Limb (tissue), 2 donors: Measurements from ENCODE around the gene STRA8.

Experiments used
- DNase-seq, 2 donors: peaks; one replicate each; pipeline ENCODE4 v3.0.0-alpha.2; 2016; ENCODE audit errors: extremely low spot score in 2 of 2

STRA8 gene

DNA sequence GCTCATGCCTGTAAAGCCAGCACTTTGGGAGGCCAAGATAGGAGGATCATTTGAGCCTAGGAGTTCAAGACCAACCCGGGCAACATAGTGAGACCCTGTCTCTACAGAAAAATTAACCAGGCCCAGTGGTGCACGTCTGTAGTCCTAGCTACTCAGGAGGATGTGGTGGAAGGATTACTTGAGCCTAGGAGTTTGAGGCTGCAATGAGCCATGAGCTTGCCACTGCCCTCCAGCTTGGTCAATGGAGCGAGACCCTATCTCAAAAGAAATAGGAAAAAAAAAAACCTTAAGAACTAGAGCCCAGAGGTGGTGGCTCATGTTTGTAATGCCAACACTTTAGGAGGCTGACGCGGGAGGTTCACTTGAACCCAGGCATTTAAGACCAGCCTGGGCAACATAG lies 2.2 kb downstream of the STRA8 start:
- no peak for DNase-seq

DNA sequence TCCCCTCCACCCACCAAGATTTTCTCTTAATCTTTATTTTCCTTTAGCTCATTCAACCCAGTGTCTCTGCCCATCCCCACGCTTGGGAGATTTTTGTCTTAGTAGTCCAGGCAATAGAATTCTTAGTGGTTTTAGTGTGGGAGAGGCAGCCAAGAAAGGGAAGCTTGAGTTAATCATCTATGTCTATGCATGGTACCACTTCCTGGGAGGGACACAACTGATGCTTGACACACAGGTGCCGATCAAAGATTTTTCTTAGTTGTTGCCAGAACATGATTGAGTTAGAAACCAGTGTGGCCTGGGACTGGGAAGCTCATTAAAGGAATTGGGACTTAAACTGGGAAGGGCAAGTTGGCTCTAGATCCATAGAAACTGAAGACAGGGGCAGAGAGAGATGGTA lies 3.1 kb downstream of the STRA8 start:
- no peak for DNase-seq

DNA sequence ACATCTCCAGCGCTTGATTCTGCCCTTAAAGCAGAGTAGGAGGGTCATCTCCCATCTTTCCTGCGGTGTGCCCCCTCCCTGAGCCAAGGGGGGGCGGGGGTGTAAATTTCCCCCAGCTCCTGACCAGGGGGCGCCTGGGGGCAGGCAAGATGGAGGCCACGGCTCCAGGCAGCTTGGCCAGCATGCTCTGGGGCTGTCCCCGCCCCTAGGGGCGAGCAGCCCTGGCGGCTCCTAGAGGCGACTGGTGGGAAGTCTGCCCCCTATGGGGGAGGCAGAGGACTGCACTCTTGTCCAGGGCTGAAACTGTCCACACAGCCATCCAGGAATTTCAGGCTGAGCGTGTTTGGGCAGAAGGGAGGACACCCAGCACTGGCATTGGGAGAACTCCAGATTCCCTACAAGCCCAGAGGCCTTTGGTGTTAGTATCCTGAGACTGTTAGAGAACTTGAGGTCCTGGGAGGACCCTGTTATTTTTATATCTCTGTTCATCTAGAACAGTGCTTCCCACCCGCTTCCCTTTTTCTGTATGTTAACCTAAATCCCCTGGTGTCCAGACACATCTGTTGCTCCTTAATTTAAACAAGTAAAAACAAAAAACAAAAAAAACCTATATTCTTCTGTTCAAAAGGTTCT lies 4.6 kb downstream of the STRA8 start:
- no peak for DNase-seq

DNA sequence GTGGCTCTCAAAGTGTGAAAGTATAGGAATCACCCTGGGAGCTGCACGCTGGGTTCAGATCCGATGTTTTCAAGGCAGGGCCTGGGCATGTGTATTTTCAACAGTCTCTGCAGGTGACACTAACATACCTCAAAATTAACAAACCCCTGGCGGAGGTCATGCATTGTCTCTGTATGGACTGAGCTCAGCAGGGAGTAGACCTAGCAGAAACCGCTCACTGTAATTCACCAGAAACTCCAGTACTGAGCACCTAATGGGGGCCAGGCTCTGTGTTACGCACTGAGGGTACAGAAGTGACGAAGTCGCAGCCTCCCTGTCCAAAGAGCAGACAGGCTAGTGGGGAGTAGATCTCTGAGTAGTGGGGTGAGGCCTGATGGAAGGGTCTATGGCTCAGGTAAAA lies 5.6 kb downstream of the STRA8 start:
- DNase-seq: no peak

DNA sequence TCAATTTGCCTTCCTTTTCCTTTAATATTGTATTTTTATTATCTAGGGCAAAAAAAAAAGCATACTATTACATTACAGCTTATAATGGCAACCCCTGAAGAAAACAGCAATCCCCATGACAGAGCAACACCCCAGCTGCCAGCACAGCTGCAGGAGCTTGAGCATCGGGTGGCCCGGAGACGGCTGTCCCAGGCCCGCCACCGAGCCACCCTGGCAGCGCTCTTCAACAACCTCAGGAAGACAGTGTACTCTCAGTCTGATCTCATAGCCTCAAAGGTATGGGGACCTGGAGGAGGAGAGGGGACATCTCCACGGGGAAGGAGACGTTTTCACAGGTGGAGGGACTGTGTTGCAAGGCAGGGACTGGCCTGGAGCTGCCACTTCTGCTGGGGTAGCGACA lies 6.8 kb downstream of the STRA8 start:
- no peak for DNase-seq

DNA sequence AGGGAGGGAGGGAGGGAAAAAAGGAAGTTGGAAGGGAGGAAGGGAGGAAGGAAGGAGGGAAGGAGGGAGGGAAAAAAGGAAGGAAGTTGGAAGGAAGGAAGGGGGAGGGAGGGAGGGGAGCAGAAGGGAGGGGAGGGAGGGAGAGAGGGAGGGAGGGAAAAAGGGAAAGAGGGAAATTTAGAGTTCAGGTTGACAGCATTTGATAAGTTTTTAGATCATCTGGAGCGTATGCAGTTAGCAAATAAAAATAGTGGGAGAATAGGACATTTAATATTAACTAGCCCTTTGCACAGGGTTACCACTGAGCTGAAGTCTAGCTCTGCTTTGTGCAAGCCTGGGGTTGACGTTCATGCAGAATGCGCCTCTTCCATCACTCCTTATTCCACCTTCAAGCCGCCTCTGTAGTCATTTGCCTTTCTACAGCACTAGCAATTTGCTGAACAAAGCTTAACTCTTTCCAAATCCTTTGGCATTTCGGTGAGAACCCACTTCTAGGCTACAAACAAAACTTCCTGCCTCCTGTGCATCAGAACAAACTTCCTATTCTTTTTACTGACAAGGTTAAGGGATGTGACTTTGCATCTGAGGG lies 8.6 kb downstream of the STRA8 start:
- DNase-seq: no peak

DNA sequence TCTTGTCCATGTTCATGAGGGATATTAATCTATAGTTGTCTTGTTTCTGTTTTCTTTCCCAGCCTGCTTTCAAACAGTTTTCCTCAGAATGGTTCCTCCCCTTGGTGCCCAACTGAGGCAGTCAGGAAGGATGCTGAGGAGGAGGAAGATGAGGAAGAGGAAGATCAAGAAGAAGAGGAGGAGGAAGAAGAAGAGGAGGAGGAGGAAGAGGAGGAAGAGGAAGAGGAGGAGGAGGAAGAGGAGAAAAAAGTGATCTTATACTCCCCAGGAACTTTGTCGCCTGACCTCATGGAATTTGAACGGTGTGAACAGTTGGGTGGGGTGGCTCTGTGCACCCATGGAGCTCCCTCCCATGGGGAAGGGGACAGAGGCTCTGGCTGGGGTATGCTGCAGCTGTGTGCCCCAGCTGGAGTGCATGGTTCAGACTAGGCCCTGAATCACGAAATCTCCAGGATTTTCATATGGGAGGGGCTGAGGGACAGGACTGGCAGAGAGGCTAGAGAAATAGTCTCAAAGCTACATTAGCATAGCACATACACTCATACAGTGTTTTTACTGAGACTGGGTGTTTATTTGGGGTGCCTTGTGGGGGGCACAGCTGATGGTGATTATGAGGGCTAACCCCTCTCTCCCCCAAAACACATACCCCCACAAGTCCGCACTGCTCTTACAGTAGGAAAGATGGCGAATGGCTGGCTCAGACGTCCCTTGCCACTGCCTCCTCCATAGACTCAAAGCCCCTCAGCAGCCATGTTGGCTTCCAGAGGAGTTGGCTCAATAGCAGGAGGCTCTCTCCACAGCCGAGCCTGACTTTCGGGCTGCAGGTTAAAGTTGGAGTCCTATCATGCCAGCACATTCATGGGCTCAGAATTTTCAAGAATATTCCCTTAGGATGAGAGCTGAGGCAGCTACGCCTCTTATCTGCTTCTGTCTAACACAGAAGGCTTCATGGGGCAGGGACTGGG lies 11.9 kb downstream of the STRA8 start:
- DNase-seq: no peak

DNA sequence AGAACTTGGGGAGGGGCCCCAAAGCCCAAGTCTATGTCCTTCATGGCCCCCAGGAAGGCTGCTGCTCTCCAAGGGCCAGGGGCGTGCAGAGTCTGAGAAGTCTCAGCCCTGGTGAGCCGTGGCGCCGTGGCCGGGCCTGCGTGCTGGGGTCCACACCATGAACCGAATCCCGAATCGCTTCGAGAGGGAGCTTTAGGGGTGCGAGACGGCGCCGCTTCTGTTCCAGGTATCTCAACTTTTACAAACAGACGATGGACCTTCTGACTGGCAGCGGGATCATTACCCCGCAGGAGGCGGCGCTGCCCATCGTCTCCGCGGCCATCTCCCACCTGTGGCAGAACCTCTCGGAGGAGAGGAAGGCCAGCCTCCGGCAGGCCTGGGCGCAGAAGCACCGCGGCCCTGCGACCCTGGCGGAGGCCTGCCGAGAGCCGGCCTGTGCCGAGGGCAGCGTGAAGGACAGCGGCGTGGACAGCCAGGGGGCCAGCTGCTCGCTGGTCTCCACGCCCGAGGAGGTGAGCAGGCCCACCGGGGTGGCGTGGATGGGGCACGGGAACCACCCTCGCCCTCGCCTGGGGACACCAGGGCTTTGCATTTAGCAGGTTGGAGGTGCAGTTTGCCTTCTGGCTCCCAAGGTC lies 12.7 kb downstream of the STRA8 start:
- DNase-seq: no peak

DNA sequence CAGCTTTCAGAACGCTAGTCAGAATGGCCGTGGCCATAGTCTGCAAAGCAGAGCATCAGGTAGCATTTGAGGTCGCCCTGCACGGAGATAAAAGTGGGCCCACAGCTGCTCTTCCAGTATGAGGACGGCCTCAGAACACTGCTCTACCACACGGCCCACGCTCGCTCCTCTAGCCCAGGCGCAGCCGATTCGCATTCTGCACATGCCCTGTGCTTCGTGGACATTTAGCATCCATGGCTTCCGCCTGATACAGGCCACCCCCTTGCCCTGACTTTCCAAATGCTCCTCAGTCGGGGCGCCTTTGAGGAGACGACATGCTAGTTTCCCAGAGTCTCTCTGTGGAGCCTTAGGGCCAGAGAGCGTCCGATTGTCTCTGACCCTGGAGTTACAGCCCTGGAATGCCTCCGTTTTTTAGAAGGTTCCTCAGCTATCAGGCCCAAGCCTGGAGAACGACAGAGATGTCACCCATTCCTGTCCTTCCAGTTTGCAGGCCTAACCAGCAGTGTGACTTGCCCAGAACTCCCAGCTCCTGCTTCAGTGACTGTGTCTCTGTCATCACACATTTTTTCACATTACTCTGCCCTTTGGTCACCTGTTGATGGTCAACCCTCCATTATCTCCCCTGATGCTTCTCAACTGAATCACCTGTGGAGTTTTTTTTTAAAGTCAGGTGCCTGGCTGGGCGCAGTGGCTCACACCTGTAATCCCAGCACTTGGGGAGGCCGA lies 14.3 kb downstream of the STRA8 start:
- no peak for DNase-seq

DNA sequence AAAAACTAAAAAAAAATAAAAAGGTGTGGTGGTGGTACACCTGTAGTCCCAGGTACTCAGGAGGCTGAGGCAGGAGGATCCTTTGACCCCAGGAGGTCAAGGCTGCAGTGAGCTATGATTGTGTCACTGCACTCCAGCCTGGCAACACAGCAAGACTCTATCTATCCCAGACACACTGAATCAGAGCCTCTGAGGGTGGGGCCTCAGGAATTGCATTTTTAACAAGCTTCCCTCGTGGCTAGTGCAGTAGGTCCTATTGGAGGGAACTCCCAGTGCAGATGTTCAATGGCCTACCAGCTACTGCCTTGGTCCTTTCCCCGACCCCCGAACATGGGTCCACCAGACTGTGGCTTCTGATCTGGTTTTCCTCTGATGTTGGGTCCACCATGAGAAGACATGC lies 14.9 kb downstream of the STRA8 start:
- no peak for DNase-seq

DNA sequence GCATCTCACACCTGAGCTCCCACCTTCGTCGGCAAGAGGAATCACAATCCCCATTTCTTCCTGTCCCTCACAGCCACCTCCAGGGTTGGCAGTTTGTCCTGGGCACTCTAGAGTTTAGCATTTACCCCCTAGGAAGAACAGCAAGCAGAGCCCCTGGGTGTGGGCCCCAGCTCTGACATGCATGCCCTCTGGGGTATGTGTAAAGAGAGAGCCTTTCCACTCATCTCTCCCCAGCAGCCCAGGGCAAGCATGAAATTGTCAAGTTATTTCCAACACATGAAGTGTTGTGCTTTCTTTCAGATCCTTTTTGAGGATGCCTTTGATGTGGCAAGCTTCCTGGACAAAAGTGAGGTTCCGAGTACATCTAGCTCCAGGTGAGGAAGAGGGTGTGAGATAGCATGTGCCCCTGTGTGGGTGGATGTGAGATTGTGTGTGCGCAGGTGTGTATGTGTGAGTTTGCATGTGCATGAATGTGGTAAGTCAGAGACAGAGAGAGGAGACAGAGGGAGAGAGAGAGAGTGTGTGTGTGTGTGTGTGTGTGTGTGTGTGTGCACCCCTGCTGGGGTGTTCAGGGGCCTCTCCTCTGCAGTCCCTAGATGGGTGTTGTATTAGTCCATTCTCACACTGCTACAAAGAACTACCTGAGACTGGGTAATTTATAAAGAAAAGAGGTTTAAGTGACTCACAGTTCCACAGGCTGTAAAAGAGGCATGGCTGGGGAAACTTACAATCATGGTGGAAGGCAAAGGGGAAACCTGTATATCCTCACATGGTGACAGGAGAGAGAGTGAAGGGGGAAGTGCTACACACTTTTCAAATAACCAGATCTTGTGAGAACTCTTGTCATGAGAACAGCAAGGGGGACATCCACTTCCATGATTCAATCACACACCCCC lies 18.1 kb downstream of the STRA8 start:
- DNase-seq: no peak

DNA sequence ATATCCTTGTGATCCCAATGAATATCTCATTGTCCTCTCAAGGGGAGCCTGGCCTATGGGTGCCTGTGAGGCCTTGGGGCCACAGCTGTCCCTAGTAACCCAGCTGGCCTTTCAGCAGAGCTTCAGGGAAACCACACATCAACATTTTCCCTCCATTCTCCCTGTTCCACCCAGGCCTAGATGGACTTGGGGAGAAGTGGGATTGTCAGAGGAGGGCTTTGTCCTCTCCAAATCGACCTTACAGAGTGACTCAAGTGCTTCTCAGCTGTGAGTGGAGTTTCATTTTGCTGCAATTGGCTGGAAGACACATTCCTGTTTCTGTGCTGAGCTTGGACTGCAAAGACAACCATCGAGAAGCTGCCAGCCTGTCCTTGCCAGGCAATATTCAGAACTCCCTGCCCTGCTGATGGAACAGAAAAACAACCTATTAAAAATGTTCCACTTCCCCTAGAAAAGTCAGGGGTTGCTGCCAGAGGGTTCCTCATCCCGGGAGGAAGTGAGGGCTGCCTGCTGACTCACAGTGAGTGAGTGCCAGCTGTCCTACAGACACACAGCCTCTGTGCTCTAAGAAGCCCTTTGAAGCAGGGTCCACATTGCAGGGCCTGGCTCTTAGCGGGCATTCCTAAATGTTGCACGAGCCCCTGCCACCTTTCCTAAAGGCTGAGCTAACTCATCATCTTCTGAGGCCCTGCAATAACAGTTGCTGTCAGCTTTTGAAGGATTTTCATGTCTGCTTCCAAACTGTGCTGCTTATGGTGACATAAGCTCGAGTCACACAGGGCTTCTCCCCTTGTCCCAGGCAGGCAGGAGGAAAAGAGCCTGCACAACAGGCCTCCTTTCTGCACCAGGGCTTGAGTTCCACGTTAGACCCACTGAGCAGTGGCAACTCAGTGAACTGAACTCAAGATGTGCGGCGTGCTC lies 20.5 kb downstream of the STRA8 start:
- peak; percentile 41 to 56 for DNase-seq

DNA sequence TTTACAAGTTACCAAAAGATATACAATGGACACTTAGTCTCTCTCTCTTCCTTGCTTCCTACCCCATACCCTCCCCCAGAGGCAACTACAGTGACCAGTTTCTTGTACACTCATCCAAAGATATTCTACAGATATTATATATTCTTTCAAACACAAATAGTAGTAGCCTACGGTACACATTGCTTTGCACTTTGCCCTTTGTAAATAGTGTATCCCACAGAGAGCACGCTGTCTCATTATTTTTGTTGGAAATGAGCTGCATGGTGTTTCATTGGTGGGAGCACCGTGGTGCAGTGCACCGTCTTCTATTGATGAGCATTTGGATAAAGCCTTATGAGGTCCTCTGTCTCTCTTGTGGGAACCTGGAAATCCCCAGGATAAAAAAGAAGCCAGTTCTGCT lies 24.2 kb downstream of the STRA8 start:
- no peak for DNase-seq

DNA sequence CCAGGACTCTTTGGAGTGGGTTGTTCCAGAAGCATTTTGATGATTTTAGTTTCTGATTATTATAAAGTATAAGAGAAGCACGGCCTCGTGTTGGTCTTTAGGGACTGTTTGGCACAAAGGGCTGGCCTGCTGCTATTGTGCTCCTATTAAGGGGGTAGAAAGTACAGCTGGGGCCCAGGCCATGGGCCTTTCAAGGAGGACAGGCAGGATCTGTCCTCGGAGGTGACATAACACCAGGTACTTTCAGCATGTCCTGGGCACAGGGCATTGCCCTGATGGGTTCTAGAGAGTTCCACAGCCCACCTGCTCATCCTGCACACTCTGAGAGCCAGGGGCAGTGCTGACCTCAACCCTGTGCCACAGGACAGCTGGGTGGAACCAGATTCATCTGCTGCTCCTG lies 24.9 kb downstream of the STRA8 start:
- no peak for DNase-seq

DNA sequence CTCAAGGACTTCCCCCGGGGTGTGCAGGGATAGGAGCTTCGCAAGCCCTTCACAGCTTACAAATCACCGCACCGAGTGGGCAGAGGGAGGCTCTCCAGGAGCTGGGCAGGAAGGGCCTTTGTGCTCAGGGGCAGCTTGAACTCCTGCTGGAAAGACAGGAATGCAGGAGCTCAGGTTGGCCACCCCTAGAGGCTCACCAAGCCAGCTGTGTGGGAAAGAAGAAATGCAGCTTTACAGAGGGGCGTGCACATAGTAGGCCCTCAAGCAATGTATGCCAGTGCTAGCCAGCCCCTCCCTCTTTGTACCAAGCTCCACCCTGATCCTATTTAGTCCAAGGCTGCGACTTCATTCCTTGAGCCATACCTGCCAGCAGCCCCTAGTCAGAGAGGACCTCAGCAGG lies 26.1 kb downstream of the STRA8 start:
- no peak for DNase-seq

DNA sequence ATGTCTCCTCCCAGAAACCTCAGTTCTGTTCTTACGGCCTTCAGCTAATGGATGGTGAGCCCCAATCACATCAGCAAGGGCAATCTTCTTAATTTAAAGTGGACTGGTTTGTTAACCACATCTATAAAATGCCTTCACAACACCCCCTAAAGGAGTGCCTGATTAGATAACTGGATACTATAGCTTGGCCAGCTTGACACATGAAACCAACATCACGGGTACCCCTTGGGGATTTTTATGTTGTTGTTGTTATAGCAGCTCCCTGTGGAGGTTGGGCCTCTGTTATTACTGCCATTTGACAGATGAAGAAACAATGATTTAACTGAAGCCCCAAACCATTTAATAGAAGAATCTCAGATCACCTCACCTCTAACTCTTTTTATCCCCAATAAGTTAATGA lies 26.8 kb downstream of the STRA8 start:
- no peak for DNase-seq

DNA sequence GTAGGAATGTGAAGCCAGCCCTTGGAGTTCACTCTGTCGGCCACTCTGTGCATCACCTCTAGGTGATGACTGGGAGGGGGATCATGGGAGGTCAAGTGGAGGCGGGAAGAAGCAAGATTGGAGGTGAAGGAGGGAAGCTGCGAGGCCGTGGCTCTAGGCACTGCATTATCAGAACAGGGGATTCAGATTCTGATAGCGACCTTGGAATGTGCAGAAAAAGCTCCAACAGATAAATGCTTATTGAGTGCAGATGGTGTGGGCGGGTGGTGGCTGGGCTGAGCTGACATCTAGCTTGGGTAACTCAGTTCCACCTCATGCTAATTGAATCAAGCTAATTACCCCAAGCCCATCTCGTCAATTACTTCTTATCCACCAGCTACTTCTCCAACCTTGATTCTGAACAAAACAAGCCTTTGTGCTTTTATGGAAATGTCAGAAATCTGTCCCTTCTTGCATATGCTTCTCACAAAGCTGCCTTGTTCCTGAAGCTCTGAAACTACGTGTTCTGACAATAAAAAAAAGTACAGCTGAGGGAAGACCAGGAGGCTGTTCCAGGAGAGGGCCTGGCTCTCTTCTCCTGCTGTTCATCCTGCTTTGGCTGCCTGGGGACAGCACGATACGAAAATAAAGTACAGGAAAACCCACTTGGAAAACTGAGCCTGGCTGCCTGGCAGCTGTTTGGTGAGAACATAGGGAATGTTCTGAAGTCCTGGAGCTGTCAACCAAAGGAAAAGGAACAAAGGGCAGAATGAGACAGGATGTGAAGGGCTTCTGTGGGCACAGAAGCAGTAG lies 27.5 kb downstream of the STRA8 start:
- peak in 1 of 2 donors; percentile 33 for DNase-seq

DNA sequence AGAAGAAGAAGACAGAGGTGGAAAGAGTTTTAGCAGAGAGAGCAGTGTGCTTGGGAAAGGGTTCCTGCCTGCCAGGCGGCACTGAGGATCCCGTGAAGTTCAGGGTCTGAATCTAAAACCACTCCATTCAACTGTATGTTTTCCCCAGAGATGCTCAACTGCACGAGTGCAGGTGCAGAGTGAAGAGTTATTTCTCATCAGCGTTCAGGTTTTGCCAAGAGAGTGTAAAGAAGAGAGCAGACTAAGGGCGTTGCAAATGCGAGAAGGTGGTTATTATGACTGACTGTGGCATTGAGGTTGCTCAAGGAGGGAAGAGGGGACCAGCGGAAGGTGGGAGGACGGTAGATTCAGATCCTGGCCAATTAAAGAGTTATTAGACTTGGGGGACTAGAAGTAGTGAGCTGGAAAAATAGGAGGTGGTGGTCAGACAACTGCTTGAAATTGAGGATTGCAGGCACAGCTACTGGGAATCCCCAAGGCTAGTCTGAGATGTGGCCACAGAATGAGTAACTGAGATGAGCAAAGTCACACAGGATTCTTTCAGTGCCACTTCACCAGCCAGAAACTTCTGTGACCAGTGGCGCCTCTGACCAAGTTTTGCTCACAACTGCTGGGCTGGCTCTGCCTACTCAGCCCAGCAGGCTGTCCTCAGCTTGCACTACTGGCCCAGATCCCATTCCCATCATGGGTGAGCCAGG lies 29.1 kb downstream of the STRA8 start:
- DNase-seq: no peak
